CD4-positive, CD25-positive, alpha-beta regulatory T cell (primary cell): Measurements from ENCODE around the gene ABCC4. TPM values are rescaled to one million over a fixed set of nuclear protein-coding genes. Genes with fewer than 3 reads are reported as not detected.

Source experiments
- ATAC-seq, 2 donors: fragments of 150-1000 bp; cut with Tn5 transposase; one replicate each; pipeline ENCODE4 v1.10.0; 2021; ENCODE audit warnings: low read depth in 2 of 2, moderate number of reproducible peaks in 2 of 2, moderate library complexity in 1 of 2
- DNase-seq, 3 donors: peaks; one replicate each; pipeline versions ENCODE4 v3.0.0 to v3.0.0-alpha.2; 2012 to 2022; ENCODE audit warnings: mixed read lengths in 1 of 3
- H3K27ac ChIP-seq: one replicate; pipeline ENCODE4 v1.7.0; 2013; ENCODE audit warnings: mild to moderate bottlenecking, low read length; ENCODE audit not compliant: insufficient read depth, poor library complexity, severe bottlenecking
- H3K27me3 ChIP-seq: one replicate; pipeline ENCODE4 v1.7.0; 2013; ENCODE audit warnings: low read length; ENCODE audit not compliant: control insufficient read depth, insufficient read depth
- H3K36me3 ChIP-seq: one replicate; pipeline ENCODE4 v1.7.0; 2013; ENCODE audit warnings: mild to moderate bottlenecking, low read length, moderate library complexity; ENCODE audit not compliant: control insufficient read depth, insufficient read depth
- H3K4me1 ChIP-seq: 2 replicates; pipeline ENCODE4 v1.7.0; 2013; ENCODE audit warnings: mild to moderate bottlenecking, low read length; ENCODE audit not compliant: insufficient read depth, control insufficient read depth, poor library complexity, severe bottlenecking
- H3K4me3 ChIP-seq: one replicate; pipeline ENCODE4 v1.7.0; 2013; ENCODE audit warnings: low read depth, mild to moderate bottlenecking, low read length, moderate library complexity
- H3K9me3 ChIP-seq, 2 experiments: 1 replicate in 1 of 2; 2 replicates in 1 of 2; pipeline ENCODE4 v1.7.0; 2013; ENCODE audit warnings: low read length in 2 of 2, mild to moderate bottlenecking in 1 of 2, moderate library complexity in 1 of 2; ENCODE audit not compliant: control insufficient read depth in 2 of 2
- H3K27ac Mint-ChIP-seq, 3 donors: one replicate each; pipeline ENCODE4 v1.8.0; 2020 to 2022; ENCODE audit warnings: mild to moderate bottlenecking in 3 of 3, mixed read lengths in 3 of 3, moderate library complexity in 2 of 3
- H3K27me3 Mint-ChIP-seq: one replicate; pipeline ENCODE4 v1.8.0; 2022; ENCODE audit warnings: mild to moderate bottlenecking, mixed read lengths
- H3K36me3 Mint-ChIP-seq: one replicate; pipeline ENCODE4 v1.8.0; 2020; ENCODE audit warnings: mixed read lengths
- H3K4me1 Mint-ChIP-seq, 4 donors: one replicate each; pipeline ENCODE4 v1.8.0; 2020 to 2022; ENCODE audit warnings: mixed read lengths in 4 of 4, mild to moderate bottlenecking in 1 of 4
- H3K4me3 Mint-ChIP-seq, 4 donors: one replicate each; pipeline ENCODE4 v1.8.0; 2020 to 2022; ENCODE audit warnings: mild to moderate bottlenecking in 4 of 4, mixed read lengths in 4 of 4, moderate library complexity in 3 of 4
- H3K9me3 Mint-ChIP-seq, 7 donors: one replicate each; pipeline ENCODE4 v1.8.0; 2020 to 2022; ENCODE audit warnings: mixed read lengths in 7 of 7, mild to moderate bottlenecking in 3 of 7, moderate library complexity in 2 of 7
- polyA plus RNA-seq, 4 donors: library from polyadenylated mRNA; unstranded; fragments of 300-500 nt; fragmentation: Illumina TruSeq; gene quantifications; one replicate each; pipeline ENCODE4 v1.2.3, GENCODE V29; 2021
- total RNA-seq: library from RNA; stranded (reverse); gene quantifications from one replicate; pipeline ENCODE4 v1.2.3, GENCODE V29; 2022

Gene ABCC4
- total and polyA plus RNA-seq, 5 donors from 2014 or later: 3.9 to 13.2 (median 6.8) TPM

GRCh38 chr13:94974015-94974951, 327.0 kb downstream of the ABCC4 start:
- DNase-seq: no peak
- no peak overlapping the region for H3K4me3 Mint-ChIP-seq

DNA sequence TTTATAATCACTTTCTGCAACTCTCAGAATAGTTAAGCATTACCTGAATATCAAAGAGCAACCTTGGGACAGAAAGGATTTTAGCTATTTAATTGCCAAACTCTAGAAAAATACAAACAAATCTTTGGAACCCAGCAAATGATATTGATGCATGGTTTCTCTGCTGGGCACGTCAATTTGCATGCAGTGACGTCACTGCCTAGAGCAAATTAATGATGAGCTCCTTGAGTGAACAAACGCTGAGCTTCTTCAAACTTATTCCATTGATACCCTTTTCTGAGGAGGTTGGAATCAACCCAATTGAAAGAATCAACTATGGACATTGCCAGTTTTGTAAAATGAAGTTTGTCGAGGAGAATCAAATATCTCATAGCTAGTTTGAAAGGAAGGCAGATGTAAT, 329.0 kb downstream of the ABCC4 start:
- ATAC-seq: no peak
- no peak overlapping the region for H3K27ac Mint-ChIP-seq
- Histone ChIP-seq H3K4me1 (peaks cover 7% of the 10 kb centered on the region), H3K27me3 (peaks cover 20% of the 10 kb centered on the region), H3K36me3 (no peaks in the 10 kb centered on the region), H3K27ac (no peak overlapping the region), H3K4me3 (no peak overlapping the region), H3K9me3 (no peaks in the 10 kb centered on the region)
- DNase-seq: no peak
- no peak overlapping the region for H3K4me3 Mint-ChIP-seq
- H3K9me3 Mint-ChIP-seq: peaks cover 0 to 7% (median 2%) of the 10 kb centered on the region in 7 donors
- peaks cover 0 to 7% (median under 1%) of the 10 kb centered on the region in 4 donors for H3K4me1 Mint-ChIP-seq
- H3K27me3 Mint-ChIP-seq: peaks cover 41% of the 10 kb centered on the region
- no peaks in the 10 kb centered on the region for H3K36me3 Mint-ChIP-seq

More at GRCh38 chr13:94974015-94974951, 327.0 kb downstream of the ABCC4 start:
- no peak for ATAC-seq
- H3K9me3 ChIP-seq: no peaks in the 10 kb centered on the region
- Mint-ChIP-seq H3K4me1 (no peaks in the 10 kb centered on the region), H3K27ac (no peak overlapping the region), H3K27me3 (peaks cover 31% of the 10 kb centered on the region), H3K9me3 (peaks cover 0 to 7% (median 2%) of the 10 kb centered on the region in 7 donors), H3K36me3 (no peaks in the 10 kb centered on the region)
- H3K4me3 ChIP-seq: no peak overlapping the region
- H3K27me3 ChIP-seq: peaks cover 15% of the 10 kb centered on the region
- no peak overlapping the region for H3K27ac ChIP-seq
- H3K4me1 ChIP-seq: no peaks in the 10 kb centered on the region
- H3K36me3 ChIP-seq: no peaks in the 10 kb centered on the region
